Erythroblast (primary cell): Measurements from ENCODE around the gene SSMEM1.
"Not testable (repeated sequence)": the region's sequence is repeated elsewhere in the genome, so short reads cannot be mapped to it uniquely, and the experiment has no call there.

Experiments used
- DNase-seq, 2 experiments: peaks; one replicate each; lab custom pipeline; 2025; lab: John Stamatoyannopoulos, UW
- GATA1 ChIP-seq: IDR thresholded peaks from 2 replicates; pipeline ENCODE4 v1.6.1; 2011; ENCODE audit warnings: low read depth, mild to moderate bottlenecking, control low read depth, low read length, moderate library complexity
- POLR2A ChIP-seq: IDR thresholded peaks from 2 replicates; pipeline ENCODE4 v1.6.1; 2011; ENCODE audit warnings: mild to moderate bottlenecking, low read length

Gene SSMEM1

GRCh38 chr7:130223646-130224045 lies 16.0 kb downstream of the SSMEM1 start:
- TF ChIP-seq GATA1 (no peak), POLR2A (no peak)
- no peak for DNase-seq

- TF ChIP-seq POLR2A (no peak), GATA1 (no peak)
- DNase-seq, result peak in 1 of 2 experiments; percentile 29
These were observed 16.6 kb downstream of the SSMEM1 start for GRCh38 chr7:130224210-130224609.

GRCh38 chr7:130224923-130225322 lies 17.3 kb downstream of the SSMEM1 start:
- DNase-seq, result peak; percentile 16 to 26

- DNase-seq, result peak in 1 of 2 experiments; percentile 38
- TF ChIP-seq GATA1, result no peak
- no peak for TF ChIP-seq POLR2A
These were observed 18.7 kb downstream of the SSMEM1 start for GRCh38 chr7:130226333-130226732.

GRCh38 chr7:130227883-130228575 lies 20.4 kb downstream of the SSMEM1 start:
- no peak for TF ChIP-seq GATA1
- no peak for TF ChIP-seq POLR2A
- DNase-seq, result no peak

GRCh38 chr7:130228840-130229502 lies 21.3 kb downstream of the SSMEM1 start:
- DNase-seq, result no peak

GRCh38 chr7:130229981-130230380 lies 22.3 kb downstream of the SSMEM1 start:
- not testable (repeated sequence) for DNase-seq

More at GRCh38 chr7:130228840-130229502, 21.3 kb downstream of the SSMEM1 start:
- no peak for TF ChIP-seq GATA1

GRCh38 chr7:130231792-130232191 lies 24.1 kb downstream of the SSMEM1 start:
- no peak for TF ChIP-seq POLR2A
- no peak for TF ChIP-seq GATA1
- no peak for DNase-seq

- TF ChIP-seq POLR2A (no peak), GATA1 (no peak)
- no peak for DNase-seq
These were observed 24.5 kb downstream of the SSMEM1 start for GRCh38 chr7:130232209-130232608.

GRCh38 chr7:130234078-130234477 lies 26.4 kb downstream of the SSMEM1 start:
- no peak for TF ChIP-seq GATA1
- TF ChIP-seq POLR2A, result no peak
- no peak for DNase-seq

GRCh38 chr7:130236361-130236760 lies 28.7 kb downstream of the SSMEM1 start:
- DNase-seq, result not testable (repeated sequence)

GRCh38 chr7:130240240-130240639 lies 32.6 kb downstream of the SSMEM1 start:
- TF ChIP-seq GATA1 (no peak), POLR2A (no peak)
- no peak for DNase-seq

GRCh38 chr7:130242198-130243014 lies 34.7 kb downstream of the SSMEM1 start:
- peak; percentile 38 to 57 for DNase-seq
- no peak for TF ChIP-seq GATA1
- TF ChIP-seq POLR2A, result no peak

- not testable (repeated sequence) for DNase-seq
These were observed 35.8 kb downstream of the SSMEM1 start for GRCh38 chr7:130243486-130243885.

- DNase-seq, result not testable (repeated sequence)
These were observed 38.8 kb downstream of the SSMEM1 start for GRCh38 chr7:130246491-130246890.

GRCh38 chr7:130248842-130249241 lies 41.2 kb downstream of the SSMEM1 start:
- not testable (repeated sequence) for DNase-seq

- DNase-seq, result not testable (repeated sequence)
These were observed 42.0 kb downstream of the SSMEM1 start for GRCh38 chr7:130249626-130250025.
